GF-D8 (cell line): Measurements from ENCODE around the gene RPS26.
"Not testable (repeated sequence)": the region's sequence is repeated elsewhere in the genome, so short reads cannot be mapped to it uniquely, and the experiment has no call there.

Experiments used
- DNase-seq: peaks from one replicate; lab custom pipeline; 2025; lab: John Stamatoyannopoulos, UW

RPS26 gene

DNA sequence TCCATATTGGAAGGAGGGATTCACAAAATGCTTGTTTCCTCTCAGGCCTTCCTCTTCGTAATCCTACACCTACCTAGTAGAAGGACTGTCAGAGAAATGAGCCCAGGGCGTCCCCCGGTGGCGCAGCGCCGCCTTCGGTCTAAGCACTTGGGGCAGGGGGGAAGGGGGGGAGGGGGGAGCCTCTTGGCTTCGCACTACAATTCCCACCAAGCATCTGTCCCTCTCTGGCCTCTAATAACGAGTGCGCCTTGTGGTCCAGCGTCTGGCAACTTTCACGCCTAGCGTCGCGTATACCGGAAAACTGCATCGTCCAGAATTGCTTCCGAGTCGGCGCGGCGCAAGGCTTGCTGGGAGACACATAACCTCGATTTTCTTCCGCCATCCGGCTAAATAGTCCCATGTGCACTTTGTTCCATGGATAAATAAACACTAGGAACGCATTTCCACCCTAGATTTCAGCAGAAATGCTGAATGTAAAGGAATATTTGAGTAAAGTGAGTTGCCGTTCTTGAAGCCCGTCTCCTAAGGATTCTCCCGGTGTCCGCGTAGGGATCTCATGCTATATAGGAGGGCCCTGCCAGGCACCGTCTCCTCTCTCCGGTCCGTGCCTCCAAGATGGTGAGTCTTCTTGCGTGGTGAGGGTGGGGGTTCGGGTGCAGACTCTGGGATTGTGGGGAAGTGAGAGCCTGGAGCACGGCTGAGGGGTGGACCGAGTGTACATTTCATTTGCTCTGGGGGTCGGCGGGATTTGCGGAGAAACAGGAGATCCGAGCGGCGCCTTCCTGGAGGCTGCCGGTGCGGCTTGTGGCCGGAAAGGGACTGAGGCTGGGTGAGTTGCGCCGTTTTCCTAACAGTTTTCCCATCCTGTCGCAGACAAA lies at the start of gene RPS26:
Gene RPS26, plus strand, starts transcription at position 367 of the 878 bp plus-strand sequence. Its CDS starts 249 bp downstream, at position 616.
- DNase-seq, result peak; percentile 97

DNA sequence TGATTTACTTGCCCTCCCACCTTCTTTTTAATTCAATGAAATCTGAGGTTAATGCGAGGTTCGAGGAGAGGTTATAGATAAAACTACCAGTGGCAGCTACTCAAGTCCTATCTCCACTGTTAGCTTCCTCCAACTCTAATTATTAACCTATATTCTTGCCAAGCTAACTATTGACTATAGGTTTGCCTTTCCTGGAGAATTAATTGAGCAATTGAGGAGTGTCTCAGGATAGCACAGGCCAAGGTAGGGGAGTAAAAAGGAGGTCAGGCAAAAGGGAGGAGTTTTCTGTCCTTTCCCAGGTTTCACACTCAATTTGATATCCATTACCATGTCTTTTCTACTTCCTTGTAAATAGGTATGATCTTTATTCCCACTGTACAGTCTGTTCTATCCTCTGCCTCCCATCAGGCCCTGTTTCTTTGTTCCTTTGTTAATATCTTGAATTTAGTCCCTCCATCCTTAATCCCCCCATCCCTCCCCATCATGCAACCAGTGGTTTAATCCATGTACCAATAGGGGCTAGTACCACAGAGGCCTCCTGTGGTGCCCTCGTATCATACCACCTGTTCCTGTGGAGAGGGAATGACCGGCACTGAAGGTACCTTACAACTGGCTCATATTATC lies 48.4 kb upstream of the RPS26 start:
- no peak for DNase-seq

DNA sequence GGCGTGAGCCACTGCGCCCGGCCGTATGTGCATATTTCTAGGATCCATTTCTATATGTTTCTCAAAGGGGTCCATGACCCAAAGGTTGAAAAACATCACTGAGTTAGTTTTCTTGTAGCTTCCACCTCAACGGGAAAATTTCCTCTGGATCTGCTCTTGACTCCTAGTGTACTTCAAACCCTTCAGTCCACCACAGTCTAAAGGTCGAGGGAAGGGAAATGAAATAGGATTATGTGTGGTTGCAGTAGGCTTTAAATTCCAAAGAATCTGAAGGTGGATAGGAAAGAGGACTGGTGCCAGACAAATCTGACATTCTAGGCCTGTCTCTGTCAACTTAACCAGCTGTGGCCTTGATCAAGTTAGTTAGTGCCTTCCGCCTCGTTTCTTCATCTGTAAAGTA lies 46.4 kb upstream of the RPS26 start:
- DNase-seq, result no peak

DNA sequence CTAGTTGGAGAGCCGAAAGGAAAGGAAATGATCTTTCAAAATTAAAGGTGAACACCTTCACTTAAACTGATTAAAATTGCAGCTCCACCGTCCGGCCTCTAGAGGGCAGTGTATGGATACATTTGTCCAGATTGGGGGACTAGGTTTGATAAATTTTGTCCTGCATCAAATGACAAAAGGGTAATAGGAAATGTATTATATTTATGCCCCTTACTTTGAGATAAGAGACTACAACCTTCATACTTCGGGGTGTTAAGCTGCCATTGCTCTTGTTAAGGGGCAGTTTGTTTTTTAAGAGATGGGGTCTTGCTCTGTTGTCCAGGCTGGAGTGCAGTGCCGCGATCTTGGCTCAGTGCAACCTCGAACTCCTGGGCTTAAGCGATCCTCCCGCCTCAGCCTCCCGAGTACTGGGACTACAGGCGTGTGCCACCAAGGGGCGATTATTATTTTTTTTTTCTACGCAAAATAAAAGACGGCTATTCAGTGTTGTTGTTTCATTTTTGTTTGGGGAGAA lies 45.5 kb upstream of the RPS26 start:
- no peak for DNase-seq

DNA sequence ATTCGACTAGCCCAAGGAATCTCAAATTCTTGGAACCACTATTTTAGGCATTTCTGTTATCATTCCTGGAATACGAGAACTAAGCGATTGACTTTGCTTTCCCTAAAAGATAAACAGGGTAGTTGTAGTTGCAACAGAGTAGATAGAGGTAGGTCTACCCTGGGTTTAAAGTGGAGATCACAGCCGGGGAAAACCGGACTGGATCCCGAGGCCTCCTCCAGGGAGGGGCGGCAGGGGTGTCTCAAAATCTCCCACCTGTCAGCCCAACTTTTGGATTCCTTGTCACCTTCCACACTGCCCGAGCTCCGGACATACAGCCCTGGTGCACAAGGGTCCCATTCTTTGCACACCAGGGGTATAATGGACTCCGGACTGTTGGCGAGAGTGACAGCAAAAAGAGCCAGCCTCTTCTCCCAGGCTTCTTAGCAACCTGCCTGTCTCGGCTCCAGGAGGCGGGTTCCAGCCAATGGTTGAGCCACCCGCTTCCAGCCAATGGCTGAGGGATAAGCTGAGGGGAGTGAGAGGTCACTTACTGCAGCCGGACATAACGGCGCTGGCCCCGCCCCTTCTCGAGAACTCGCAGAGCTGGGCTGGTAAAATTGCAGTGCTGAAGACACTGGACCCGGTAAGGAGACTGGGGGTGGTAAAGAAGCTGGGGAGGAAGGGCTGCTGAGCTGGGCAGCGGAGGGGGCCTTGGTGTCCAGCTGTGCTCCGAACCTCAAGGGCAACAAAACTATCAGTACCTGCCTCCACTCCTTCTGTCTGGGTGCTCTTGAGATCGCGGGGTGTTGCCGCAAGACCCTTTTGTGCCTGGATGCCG lies 44.8 kb upstream of the RPS26 start, which contains the start of gene SUOX:
Gene SUOX, plus strand, starts transcription at position 562 of the 820 bp plus-strand sequence. CDS start 4,946 bp downstream, outside the sequence.
- DNase-seq, result no peak

DNA sequence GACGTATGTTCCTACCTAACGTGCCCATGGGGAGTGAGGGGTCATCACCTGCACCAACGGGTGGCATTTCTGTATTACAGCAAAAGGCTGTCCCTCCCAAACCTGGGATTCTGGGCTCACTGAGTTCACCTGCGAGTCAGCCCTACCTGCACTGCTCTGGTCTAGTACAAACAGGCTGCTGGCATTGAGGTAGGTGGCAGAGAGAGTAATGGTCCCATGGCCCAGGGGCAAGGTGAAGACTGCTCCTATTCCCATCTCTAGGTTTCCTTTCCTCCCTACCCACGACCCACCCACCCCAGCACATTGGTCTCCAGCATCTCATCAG lies 44.2 kb upstream of the RPS26 start:
- no peak for DNase-seq

DNA sequence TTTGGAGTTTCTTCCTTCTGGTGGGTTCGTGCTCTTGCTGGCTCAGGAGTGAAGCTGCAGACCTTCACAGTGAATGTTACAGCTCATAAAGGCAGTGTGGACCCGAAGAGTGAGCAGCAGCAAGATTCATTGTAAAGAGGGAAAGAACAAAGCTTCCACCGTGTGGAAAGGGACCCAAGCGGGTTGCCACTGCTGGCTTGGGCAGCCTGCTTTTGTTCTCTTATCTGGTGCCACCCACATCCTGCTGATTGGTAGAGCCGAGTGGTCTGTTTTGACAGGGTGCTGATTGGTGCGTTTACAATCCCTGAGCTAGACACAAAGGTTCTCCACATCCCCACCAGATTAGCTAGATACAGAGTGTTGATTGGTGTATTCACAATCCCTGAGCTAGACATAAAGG lies 42.2 kb upstream of the RPS26 start:
- not testable (repeated sequence) for DNase-seq

DNA sequence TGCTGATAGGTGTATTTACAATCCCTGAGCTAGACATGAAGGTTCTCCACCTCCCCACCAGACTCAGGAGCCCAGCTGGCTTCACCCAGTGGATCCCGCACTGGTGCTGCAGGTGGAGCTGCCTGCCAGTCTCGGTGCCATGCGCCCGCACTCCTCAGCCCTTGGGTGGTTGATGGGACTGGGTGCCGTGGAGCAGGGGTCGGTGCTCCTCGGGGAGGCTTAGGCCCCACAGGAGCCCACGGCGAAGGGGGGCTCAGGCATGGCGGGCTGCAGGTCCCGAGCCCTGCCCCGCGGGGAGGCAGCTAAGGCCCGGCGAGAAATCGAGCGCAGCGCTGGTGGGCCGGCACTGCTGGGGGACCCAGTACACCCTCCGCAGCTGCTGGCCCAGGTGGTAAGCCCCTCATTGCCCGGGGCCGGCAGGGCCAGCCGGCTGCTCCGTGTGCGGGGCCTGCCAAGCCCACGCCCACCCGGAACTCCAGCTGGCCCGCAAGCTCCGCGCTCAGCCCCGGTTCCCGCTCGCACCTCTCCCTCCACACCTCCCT lies 41.6 kb upstream of the RPS26 start:
- DNase-seq, result not testable (repeated sequence)

DNA sequence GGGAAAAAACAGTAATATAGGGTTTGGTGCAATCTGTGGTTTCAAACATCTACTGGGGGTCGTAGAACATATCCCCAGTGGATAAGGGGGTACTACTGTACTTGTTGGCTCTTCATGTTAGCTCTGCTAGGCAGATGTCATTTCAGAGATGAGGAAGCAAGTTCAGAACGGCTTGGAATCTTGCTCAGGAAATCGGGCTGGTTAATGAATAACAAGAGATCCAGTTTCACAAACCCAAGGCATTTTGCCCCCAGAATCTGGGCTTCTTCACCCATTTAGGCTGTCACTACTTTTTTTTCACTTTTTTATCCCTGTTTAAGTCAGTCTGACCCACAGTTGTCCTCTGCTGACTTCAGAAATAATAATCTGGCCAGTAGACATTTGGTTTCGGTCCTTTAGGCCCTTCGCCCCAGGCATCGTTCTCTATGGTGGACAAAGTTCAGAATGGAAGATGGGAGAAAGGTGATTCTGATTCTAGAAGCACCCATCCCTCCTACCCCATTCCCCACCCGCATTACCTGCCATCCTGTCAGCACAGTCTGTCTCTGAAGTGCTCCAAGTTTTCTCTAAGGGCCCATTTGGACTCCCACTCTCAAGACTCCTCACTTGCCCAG lies 40.1 kb upstream of the RPS26 start:
- DNase-seq, result no peak

DNA sequence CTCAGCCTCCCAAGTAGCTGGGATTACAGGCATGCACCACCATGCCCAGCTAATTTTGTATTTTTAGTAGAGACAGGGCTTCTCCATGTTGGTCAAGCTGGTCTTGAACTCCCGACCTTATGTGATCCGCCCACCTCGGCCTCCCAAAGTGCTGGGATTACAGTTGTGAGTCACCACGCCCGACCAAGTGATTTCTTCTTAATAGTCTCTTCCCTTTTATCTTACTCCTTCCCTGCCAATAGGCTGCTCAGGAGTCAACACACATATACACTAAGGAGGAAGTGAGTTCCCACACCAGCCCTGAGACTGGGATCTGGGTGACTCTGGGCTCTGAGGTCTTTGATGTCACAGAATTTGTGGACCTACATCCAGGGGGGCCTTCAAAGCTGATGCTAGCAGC lies 38.3 kb upstream of the RPS26 start:
- not testable (repeated sequence) for DNase-seq

DNA sequence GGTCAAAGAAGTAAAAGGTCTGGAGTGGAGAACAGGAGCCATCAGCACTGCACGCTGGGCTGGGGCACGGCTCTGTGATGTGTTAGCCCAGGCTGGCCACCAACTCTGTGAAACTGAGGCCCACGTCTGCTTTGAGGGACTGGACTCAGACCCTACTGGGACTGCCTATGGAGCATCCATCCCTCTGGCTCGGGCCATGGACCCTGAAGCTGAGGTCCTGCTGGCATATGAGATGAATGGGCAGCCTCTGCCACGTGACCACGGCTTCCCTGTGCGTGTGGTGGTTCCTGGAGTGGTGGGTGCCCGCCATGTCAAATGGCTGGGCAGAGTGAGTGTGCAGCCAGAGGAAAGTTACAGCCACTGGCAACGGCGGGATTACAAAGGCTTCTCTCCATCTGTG lies 37.5 kb upstream of the RPS26 start:
- no peak for DNase-seq

DNA sequence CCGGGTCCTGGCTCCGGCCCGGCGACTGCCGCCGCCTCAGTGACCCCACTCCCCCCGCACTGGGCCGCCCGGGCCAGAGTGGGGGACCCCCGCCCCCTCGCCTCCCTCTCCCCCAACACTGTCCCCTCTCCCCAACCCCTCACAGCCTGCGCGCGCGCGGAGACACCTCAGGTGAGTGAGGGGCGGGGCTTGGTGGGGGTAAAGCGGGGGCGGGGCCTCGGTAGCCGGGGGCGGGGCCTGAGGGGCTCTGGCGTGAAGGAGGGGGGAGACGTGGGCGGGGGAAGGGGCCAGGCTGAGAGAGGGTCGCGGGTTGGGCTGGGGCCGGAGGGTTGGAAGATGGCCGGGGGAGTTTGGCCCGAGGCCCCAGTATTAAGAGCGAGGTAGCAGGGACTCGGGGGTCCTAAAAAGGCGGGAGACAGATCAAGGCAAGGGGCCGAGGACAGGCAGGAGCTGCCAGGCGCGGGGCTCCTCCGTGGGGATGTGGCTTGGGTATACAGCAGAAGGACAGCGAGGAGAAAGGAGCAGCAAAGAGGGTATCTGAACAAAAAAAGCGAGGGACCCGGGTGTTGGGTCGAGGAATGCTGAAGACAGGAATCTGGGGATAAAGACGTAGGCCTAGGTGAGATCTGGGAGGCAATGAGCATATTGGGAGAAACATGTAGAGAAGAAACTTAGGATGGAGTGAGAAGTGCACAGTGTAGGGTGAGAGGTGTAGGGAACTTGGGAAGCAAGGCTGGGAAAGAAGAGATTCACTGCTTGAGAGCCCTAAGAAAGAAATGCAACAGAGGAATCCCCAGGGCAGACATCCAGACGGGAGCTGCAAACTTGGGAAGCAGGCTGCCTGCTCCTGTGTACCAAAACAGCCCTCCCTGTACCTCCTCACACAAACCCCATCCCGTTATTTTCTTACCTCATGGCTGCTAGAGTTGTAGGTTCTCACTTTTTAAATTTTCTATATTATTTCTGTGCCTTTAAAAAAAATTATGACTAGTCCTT lies 33.9 kb upstream of the RPS26 start:
- no peak for DNase-seq

DNA sequence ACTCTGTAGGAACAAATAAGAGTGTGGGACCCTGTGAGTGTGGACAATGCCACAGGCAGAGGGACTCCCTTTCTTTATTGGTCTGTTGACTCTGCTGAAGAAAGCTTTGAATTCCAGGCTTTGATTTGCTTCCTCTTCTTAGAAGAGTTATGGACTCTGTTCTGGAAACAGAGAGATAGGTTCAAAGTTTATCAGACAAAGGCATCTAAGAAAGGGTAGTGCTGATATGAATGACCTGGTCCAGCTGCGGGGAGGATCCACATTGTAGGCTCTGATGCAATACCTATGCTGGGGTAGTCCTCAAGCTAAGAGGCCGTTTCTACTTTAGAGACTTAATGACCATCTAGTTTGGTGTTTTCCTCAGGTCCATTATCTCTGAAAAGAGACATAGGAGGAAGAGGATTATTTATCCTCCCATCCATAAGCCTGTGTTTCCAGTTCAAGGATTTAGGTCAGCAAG lies 31.6 kb upstream of the RPS26 start:
- DNase-seq, result peak; percentile 42

DNA sequence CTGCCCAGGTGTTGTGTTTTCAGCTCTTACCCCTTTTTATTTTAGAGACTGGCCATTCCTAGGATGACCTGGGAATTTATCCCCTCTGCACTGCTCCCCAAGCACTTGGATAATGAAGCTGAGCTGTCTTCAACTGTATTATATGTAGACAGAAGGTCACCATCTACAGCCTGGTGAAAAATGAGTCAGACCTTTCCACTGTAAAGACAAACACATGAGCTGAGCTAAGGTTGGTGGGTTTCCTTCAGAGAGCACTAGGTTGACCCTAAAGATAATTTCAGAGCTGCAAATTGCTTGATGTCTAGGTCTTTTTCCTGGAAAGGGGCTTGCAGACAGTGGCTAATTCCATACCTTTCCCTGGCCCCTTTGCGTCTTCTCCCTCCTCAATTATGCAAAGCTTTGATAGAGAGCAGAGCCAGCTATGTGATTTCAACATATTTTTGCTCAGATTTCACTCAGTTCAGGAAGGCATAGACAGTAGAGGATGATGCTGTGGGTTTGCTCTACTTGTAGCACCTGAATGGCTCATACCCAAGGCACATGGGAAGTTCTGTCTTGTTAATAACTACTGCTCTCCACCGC lies 30.1 kb upstream of the RPS26 start:
- no peak for DNase-seq

DNA sequence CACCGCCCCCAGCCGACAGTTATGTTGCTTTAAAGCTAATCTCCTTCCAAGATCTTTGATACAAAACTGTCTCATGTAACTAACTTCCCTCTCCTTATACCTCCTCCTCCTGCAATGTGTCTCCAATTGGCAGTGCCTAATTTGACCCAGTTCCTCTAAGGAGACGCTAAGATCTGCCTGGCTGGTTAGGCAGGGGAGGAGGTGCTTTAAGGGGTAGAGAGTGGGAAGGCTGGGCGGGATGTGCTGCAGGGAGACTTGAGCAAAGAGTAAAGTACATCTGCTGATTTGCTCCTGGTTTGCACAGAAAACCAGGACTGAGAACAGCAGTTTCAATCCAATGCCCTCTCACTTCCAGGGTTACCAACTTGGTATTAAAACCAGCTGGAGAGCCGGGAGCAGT lies 28.2 kb upstream of the RPS26 start:
- no peak for DNase-seq

DNA sequence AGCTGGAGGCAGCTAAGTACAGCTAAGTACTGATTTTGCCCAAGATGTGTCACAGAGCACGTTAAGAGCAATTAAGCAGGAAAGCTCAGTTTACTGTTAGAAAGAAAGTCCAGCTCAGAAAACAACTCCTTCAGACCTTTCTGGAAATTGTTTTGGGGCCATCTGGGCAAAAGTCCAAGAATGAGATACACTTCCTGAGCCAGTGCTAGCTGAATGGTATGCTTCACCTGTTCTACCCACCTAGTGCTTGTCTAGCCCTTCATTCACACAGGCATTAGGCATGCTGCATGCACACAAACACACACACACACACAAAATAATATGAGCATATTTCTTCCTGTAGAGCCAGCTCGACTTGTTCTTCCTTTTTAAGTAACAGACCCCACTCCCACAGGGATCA lies 27.5 kb upstream of the RPS26 start:
- DNase-seq, result no peak

DNA sequence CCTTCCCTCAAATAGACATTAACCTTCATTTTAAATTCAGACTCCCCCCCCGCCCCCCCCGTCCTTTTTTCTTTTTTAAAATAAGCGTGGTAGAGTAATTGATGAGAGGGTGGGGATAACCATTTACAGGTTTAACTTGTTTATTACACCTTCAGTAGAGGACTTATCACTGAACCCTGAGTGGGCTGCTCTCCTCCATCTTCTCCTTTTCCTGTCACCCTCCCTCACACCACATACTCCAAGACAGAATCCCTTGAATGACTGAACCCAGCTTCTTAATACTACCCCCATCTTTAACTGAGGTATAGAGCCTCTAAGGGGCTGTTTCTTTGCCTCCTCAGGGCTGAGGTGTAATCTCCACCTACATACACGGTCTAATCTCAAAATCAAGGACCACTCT lies 24.5 kb upstream of the RPS26 start:
- no peak for DNase-seq

DNA sequence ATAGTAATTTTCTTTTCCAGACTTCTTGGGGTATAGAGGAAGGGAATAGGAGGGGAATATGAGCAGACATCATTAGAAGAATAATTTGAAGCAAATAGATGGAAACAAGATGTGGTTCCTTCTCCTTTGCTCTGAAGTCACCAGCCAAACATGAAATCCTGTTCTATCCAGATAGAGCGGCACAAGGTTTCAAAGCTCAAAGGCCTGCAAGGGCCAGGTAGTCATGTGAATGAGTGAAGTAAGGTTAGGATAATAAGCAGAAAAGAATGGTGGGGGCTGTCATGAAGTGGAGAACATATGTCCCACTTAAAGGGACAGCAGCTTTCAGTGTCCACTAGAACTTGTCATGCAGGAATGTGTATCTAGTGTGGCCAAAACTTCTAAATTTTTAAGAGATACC lies 23.4 kb upstream of the RPS26 start:
- DNase-seq, result no peak

DNA sequence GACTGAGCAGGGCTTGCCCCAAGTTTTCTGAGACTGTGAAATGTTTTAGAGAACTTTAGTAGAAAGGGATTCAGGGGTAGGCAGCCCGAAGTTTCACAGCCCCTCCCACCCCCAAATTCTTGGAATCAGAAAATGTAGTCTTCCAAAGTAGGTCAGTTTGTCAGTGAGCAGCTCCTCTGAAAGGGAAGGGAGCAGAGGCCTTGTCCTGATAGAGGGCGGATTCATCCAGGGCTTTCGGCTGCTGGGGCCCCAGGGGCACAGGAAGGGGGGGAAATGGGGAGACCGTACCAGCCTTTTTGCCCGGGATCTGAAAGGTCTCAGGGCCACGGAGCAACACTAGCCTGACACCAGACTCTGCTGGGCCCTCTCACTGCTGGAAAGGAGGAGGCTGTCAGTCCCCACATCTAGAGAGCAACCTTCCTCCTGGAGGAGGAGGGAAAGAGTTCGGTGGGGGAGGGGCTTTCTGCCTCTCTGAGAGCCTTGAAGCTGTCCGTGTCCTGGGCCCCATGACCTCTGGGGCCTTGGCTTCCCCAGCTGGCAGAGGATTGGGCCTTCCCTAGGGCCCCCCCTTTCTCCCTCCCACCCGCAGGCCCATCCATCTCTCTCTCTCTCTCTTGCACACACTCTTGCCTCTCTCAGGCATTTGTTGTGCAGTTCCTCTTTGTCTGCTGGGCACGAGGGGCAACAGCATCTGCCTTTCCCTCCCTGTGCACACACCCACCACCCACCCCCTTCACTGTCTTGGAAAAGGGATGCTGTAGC lies 21.1 kb upstream of the RPS26 start, which contains the start of gene IKZF4:
Gene IKZF4, plus strand, starts transcription at position 621 of the 762 bp plus-strand sequence. CDS start 451 bp downstream, outside the sequence.
- peak; percentile 92 for DNase-seq
